HG03457 (cell line): Measurements from ENCODE around the gene DNAJC12.
"Not testable (repeated sequence)": the region's sequence is repeated elsewhere in the genome, so short reads cannot be mapped to it uniquely, and the experiment has no call there.

Experiments used
- ATAC-seq: cut with Tn5 transposase; IDR thresholded peaks from one replicate; pipeline ENCODE4 v1.9.1; 2021; ENCODE audit warnings: moderate number of reproducible peaks; ENCODE audit not compliant: unreplicated experiment

The DNAJC12 gene

DNA sequence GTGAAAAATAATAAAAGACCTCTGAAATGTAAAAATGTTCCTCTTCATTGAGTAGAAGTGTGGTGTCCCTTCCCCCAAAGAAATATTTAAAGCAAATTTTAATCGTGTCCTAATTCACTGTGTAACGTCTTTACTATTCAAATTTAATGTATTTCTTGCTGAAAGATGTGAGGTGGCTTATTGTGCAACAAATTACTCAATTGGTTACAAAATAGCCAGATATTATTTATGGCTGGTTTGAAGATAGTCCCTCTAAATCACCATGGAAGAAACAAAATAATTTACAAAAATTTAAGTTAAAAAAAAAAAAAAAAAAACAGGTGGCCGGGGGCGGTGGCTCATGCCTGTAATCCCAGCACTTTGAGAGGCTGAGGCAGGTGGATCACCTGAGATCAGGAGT is 43.7 kb downstream of the DNAJC12 start:
- no peak for ATAC-seq

DNA sequence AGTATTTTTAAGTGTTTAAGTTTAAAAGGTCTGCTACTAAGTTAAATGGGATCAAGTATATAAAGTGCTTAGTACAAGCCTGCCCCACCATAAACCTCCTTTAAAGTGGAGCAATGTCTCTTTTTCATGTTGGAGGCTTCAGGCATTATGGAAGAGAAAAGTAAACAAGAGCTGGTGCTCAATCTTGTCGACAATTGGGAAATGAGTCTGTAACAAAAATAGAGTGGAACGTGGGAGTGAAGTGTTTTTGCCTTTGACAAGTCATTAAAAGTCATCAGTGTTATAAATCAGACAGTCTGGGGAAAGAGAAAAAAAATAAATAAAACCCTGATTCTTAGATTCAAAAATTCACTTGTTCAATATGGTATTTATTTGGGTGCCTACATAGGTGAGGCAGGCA is 44.7 kb downstream of the DNAJC12 start:
- ATAC-seq = no peak

DNA sequence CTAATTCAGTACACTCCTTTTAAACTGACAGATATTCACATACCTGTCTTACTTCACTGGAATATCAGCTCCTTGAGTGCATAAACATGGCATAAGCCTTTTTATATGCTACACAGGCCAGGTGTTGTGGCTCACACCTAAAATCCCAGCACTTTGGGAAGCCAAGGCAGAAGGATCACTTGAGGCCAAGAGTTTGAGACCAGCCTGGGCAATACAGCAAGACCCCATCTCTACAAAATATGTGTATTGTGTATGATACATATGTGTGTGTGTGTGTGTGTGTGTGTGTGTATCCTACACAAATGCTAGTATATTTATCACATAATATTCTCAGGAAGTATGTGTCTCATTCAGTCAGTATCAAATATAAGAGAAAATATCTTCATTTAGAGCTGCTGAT is 45.3 kb downstream of the DNAJC12 start:
- ATAC-seq = no peak

DNA sequence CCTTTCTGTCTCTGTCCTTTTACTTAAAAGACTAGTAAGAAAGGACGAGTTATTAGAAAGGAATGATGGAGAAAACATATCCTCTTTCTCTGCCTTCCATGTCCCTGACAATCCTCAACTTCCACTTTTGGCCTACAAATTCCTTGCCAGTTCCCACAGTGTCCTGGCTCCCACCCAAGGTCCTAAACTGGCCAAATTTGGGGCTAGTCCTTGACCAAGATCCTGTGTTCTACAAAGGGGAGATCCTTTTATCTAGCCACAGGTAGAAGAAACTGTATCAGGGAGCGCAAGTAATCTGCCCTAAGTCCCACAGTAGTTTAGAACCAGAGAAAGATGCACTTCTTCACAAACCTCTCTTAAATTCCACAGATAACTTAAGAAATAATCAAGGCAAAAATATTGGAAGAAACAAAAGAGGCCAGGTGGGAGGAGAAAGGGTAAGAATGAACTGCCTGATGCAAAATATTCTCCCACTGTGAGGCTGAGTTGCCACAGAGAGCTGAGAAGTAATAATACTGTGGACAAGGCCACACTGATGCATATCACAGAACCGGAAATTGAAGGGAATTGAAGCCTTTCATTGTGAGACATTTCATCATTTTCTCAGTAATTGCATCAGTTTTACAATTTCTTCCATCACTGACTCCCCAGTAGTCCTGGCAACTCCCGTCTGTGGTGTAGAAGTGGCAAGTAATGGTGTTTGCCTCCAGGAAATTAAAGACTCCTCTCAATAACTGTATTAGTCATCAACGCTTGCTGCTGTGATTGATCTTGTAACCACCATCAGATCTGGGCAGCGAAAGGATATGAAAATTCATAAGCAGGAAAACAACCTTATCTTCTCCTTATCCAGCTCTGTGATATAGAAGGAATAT is 47.2 kb downstream of the DNAJC12 start:
- no peak for ATAC-seq

DNA sequence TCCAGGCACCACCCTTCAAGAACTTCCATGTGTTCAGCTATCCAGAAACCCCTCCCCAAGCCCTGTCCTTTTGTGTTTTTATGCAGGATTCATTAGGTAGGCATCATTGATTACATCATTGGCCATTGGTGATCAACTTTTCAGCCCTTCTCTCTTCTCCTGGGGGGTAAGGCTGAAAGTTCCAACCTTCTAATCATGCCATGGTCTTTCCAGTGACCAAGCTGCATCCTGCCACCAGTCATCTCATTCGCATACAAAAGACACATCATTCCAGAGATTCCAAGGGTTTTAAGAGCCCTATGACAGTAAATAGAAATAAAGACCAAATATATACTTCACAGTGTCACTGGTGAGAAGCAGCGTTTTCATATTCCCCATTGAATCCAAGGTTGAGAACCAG is 48.2 kb downstream of the DNAJC12 start:
- no peak for ATAC-seq

DNA sequence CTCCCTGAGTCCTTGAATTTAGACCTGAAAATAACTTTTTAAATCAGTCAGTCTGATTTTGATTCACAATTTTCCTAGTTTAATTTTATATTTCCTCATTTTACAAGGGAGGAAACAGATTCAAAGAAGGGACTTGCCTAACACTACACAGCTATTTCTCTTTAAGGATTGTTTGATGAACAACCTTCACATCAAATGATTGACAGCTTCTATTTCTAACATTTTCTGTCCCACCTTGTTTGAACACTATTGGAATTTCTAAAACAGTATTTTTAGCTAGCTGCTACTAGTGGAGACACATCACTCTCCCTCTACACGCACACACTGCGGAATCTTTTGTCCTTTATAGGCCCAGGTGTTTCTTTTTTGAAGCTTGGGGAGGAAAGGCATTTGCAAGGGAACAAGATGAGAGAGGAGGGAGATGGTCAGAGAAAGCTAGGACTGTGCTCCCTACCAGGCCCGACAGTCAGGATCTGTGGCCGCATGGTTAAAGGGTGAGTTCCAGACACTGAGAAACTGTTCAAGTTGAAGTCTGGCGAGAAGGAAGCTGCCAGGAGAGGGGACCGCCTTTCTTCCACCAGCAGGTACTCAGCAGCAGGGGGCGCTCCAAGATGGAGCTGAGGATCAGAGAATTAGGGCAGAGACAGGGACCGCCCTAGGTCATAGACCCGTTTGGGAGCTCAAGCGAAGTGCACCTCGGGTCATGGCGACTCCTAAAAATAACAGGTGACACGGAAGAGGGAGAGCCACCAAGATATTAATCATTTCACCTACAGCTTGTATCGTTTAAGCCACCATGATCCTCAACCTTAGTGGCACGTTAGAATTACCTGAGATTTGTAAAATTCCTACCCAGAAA is 49.7 kb downstream of the DNAJC12 start:
- peak; percentile 73 for ATAC-seq

DNA sequence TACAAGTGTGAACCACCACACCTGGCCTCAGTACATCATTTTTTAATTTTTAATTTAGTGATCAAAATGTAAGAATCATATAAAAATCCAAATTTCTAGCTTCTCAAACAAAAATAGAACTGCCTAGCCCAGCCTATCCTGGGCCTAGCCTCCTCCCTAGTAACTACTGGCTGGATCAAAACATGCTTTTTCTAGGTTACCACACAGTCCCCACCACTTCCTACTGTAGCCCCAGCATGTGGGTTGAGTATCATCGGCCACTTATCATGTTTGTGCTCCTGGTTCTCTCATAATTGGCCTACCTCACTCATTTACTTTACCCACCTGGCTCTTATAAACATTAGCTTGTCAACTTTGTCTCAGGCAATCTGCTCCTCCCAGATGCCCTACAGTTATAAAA is 52.9 kb downstream of the DNAJC12 start:
- no peak for ATAC-seq

DNA sequence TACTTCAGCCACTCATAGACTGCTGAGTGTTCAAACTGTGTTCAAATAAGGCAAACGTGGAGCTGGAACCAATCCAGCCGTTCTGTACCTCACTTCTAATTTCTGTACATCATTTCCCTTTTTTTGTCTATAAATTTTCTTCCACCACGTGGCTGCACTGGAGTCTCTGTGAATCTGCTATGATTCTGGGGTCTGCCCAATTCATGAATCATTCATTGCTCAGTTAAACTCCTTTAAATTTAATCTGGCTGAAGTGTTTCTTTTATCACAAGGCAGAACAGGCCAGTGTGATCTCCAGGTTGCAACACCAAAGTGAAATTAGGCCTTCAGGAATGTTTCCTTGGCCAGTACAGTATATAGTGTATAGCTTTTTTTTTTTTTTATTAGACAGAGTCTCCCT is 53.5 kb downstream of the DNAJC12 start:
- no peak for ATAC-seq

DNA sequence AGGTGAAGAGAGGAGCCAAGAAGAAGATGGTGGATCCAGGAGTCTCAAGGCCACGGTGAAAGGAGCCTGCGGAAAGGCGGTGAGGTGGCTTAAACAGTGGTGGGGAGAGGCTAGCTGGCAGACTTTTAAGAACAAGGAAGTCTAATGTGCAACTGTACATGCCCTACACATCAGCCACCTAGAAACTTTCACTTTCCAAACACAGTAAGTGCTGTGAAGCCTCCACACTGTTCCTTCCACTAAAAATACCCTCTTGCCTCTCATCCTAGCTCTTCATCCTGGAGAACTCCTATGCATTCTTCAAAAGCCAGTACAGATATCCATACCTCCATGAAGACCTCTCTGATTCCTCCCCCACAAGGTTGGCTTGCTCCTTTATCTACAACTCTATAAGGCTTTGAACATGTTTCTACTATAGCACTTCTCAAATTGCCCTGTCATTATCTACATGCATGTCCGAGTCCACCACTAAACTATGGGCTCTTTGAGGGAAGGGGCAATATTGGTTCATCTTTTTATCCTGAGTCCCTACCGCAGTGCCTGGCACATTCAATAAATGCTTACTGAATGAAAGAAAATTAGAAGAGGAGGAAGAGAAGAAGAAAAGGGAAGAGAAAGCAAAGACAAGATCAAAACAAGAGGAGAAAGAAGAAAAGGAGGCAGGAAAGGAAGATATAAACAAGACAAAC is 54.2 kb downstream of the DNAJC12 start:
- no peak for ATAC-seq

DNA sequence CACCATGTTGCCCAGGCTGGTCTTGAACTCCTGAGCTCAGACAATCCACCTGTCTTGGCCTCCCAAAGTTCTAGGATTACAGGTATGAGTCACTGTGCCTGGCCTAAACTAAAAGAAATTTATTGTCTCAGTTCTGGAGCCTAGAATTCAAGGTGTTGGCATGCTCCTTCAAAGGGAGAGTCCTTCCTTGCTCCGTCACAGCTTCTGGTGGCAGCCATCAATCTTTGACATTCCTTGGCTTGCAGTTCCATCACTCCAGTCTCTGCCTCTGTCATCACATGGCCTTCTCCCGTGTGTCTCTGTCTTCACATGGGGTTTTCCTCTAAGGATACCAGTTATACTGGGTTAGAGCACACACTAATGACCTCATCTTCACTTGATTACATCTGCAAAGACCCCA is 55.5 kb downstream of the DNAJC12 start:
- ATAC-seq = no peak

DNA sequence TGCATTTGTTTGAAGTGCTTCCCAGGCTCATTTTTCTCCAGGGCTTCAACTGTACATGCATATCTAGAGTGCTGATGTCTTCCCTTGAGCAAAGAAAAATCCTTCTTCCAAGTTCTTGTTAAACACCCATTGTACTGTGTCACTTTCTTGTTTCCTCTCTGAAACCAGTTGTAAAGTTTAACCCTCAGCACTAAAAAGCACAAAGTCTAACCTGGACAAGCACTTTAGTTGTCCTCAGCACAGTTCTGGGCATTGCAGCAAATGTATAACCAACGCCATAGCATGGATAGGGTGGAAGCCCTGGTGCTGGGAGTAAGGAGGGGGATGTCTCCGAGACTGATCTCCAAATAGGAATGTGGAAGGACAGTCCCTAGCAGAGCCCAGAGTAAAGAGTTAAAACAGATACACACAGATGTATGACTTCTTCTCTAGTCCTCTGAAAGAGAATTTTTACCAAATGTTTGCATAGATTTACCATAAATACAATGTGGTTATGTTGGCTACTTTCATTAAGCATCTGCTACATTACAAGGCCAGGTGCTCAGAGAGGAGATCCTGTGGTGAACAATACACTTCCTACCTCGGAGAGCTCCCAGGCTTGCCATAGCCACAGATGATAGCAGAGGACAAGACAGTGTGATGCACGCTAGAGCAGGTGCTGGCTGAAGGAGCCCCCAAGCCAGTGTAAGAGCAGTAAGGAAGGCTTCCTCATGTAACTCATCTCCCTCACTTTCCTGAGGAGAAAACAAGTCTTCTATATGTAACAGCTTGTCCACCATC is 57.0 kb downstream of the DNAJC12 start:
- peak; percentile 78 for ATAC-seq

DNA sequence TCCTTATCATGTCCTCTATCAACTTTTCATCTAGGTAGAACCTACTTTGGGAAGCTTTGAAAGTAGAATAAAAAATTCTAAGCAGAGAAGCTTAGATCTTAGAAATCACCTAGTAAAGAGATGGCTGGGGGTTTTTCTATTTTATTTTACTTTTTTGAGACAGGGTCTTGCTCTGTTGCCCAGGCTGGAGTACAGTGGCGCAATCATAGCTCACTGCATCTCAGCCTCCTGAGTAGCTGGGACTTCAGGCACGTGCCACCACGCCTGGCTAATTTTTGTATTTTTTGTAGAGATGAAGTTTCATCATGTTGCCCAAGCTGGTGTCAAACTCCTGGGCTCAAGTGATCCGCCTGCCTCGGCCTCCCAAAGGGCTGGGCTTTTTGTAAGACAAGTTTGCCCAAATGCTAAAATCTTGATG is 57.8 kb downstream of the DNAJC12 start:
- not testable (repeated sequence) for ATAC-seq

DNA sequence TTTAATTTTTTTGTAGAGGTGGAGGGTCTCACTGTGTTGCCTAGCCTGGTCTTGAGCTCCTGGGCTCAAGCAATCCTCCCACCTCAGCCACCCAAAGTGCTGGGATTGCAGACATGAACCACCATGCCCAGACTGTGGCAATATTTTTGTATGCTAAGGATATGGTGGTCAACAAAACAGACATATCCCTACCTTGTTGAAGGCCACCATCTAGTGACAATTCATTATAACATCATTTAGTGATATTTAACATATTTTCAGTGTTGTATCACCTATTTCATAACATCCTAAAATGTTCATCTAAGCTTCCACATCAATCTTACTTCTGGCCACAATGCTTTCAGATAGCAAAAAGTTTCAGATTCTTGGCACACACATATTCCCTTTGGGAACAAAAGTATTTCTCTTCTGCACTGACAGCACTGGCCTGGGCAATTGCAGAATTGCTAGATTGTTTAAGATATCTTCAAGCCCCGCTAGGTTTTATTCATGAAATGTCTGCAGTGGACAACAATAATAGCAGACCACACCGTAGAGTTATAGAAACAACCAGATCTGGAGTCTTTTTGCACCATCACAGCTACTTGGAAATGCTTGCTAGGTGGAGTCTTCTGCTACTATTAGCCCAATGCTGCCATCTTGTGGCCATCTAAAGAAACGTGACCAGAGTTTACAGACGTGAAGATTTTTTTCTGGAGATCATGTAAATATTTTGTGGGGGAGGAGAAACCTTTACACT is 58.4 kb downstream of the DNAJC12 start:
- ATAC-seq = peak; percentile 27

DNA sequence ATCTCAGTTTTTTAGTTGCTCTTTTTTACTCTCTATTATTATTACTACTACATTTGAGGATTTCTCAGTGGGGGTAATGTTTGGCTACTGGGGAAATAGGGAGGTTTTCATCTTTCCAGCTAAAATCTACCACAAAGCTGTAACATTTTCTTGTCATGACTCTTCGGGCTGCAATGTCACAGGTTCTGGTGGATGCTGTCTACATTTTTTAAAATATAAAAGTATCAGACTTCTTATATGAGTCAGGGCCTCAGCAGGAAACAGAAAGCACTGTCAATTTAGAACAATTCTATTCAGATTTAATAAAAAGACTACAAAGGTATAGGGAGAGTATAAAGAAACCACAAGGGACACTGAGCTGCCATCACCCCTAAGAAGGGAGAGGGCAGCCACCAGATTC is 61.6 kb downstream of the DNAJC12 start:
- ATAC-seq = no peak

DNA sequence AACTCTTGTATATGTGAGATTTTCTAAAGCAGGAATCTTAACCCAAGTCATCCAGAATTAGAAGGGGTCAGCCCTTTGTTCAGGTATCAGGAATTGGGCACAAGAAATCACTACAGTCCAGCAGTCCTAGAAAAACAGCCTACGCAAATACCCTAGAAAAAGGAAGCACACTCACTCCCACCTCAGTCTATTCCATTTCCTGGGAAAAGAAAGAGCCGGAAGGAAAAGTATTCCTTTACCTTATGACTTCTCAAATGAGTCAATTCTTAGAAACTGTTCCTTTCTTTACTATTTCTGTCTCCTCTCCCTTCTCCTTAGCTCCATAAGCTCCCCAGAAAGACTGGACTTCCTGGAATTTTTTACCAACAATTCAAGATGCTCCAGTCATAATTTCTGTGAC is 62.7 kb downstream of the DNAJC12 start:
- no peak for ATAC-seq

DNA sequence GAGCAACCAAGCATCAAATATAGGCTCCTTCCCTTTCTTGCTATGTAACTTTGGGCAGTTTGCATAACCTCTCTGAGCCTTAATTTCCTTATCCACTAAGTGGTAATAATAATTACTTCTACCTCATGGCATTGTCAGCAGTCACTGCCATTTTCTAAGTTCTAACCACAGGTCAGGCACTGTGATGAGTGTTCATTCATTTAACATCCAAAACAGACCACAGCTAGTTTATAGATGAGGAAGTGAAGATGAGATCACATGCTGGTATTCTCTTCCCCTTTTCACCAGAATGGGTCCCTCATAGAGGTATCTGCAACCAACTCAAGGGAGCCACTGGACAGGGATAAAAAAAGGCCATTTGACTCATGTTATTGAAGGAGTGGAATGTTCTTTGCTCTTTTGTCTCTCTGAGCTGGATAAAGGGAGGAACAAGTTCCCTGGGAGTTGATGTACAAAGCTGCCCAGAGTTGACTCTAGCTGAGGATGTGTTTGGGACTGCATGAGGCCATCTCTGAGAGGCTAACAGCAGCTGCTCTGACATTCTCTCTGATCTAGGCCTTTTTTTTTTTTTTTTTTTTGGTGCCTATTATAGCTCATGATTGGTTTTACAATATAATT is 65.0 kb downstream of the DNAJC12 start:
- ATAC-seq = peak; percentile 96

DNA sequence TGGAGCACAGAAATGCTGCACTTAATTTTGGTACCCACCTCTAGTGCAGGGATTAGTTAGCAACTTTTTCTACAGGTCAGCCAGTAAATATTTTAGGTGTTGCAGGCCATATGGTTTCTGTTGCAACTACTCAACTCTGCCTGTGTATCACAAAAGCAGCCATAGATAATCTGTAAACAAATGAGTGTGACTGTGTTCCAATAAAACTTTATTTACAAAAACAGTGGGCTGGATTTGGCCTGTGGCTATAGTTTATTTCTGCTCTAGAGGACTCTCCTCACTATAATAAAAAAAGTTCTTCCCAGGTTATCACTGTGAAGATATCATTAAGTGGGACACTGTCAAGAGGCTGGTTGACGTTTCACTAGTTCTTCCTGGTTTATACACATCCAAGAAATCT is 65.8 kb downstream of the DNAJC12 start:
- ATAC-seq = no peak

DNA sequence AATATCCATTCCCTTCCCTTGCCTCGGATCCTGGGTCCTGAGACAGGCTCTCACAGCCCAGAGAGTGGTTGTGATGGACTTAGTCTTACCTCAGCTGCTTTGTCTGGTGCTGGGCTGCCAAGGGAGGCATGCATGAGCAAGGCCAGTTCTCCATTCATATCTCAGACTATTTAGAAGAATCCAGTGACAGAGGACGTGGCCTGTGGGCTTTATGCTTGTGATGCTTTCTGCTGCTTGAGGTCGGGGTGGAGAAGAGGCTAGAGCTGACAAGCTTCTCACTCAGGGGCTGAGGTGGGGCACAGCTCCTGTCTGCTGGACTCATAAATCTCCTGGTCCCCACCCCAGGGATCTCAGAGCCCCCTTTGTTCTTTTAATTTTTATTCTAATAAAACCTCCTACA is 66.8 kb downstream of the DNAJC12 start:
- no peak for ATAC-seq

DNA sequence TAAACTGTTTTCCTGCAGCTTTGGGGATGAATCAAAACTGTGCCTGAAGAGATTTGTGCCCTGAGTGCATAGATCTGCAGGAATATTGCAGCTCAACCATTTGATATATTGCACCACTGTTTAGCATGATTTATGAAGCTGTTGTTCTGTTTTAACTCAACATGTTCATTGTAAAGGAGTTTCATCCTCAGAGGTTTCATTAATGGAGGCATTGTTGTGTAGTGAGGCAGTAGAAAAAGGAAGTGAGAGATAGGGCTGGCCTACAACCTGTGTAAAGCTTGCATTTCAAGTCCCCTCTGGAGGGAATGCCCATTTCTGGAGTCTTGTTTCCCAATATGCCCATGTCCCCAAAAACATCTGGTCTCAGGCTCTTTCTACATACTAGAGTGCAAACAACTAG is 67.5 kb downstream of the DNAJC12 start:
- ATAC-seq = peak; percentile 51

DNA sequence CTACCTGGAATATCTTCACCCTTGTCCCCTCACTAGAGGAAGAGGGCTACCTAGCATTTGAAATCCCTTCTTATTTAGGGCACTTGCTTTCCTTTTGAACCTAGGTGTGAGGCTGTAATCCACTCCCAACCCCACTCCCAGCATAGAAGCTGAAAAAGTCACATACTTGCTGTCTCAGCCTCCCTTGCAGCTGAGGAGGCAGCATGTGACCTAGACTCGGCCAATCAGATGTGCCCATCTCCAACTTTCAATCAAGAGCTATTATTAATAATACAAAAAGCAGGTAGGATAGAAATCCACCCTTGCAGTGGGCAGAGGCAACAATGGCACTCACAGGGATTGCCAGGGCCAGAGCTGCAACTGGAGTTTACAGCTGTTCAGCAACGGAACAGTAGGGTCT is 70.7 kb downstream of the DNAJC12 start:
- ATAC-seq = no peak
